HPDE6-E6E7 (cell line): ENCODE data around the gene ALLC.

Experiments
- DNase-seq: peaks from one replicate; pipeline ENCODE4 v3.0.0; 2011; ENCODE audit warnings: missing footprints; ENCODE audit errors: extremely low spot score

The ALLC gene

GRCh38 chr2:3639015-3639630, 18.9 kb upstream of the ALLC start:
- no peak for DNase-seq

- DNase-seq: no peak
Measured at GRCh38 chr2:3639653-3640052, 18.3 kb upstream of the ALLC start.

- no peak for DNase-seq
Measured at GRCh38 chr2:3641181-3641580, 16.8 kb upstream of the ALLC start.

- no peak for DNase-seq
Measured at GRCh38 chr2:3641841-3642421, 16.1 kb upstream of the ALLC start.

- no peak for DNase-seq
Measured at GRCh38 chr2:3642521-3643215, 15.3 kb upstream of the ALLC start.

- DNase-seq: no peak
Measured at GRCh38 chr2:3643371-3644245, 14.4 kb upstream of the ALLC start.

GRCh38 chr2:3644246-3644525, 13.8 kb upstream of the ALLC start:
- no peak for DNase-seq

- no peak for DNase-seq
Measured at GRCh38 chr2:3644891-3645605, 13.0 kb upstream of the ALLC start.

- no peak for DNase-seq
Measured at GRCh38 chr2:3645745-3646389, 12.1 kb upstream of the ALLC start.

GRCh38 chr2:3646446-3646845, 11.6 kb upstream of the ALLC start:
- no peak for DNase-seq

GRCh38 chr2:3647246-3647645, 10.8 kb upstream of the ALLC start:
- no peak for DNase-seq

GRCh38 chr2:3647831-3648651, 10.0 kb upstream of the ALLC start:
- no peak for DNase-seq

GRCh38 chr2:3648652-3649177, 9.3 kb upstream of the ALLC start:
- no peak for DNase-seq

GRCh38 chr2:3649581-3649980, 8.4 kb upstream of the ALLC start:
- DNase-seq: no peak

GRCh38 chr2:3650140-3650920, 7.7 kb upstream of the ALLC start:
- no peak for DNase-seq

- DNase-seq: no peak
Measured at GRCh38 chr2:3651691-3652648, 6.0 kb upstream of the ALLC start.

GRCh38 chr2:3652896-3653625, 4.9 kb upstream of the ALLC start:
- DNase-seq: no peak

GRCh38 chr2:3654011-3654410, 4.0 kb upstream of the ALLC start:
- no peak for DNase-seq
